HFFc6 (cell line): ENCODE measurements around the gene EFCAB6. TPM values are rescaled to one million over a fixed set of nuclear protein-coding genes. Genes with fewer than 3 reads are reported as not detected.

Experiments used
- DNase-seq: peaks from one replicate; pipeline ENCODE4 v3.0.0-alpha.2; 2018
- H3K27ac Mint-ChIP-seq: 2 replicates; pipeline ENCODE4 v1.8.0; 2020; ENCODE audit warnings: mild to moderate bottlenecking, mixed read lengths
- H3K27me3 Mint-ChIP-seq: 2 replicates; pipeline ENCODE4 v1.8.0; 2021; ENCODE audit warnings: mild to moderate bottlenecking, moderate library complexity, mixed read lengths; ENCODE audit not compliant: insufficient read depth
- H3K36me3 Mint-ChIP-seq: 2 replicates; pipeline ENCODE4 v1.8.0; 2021; ENCODE audit warnings: low read depth, mixed read lengths
- H3K4me1 Mint-ChIP-seq: 2 replicates; pipeline ENCODE4 v1.8.0; 2020; ENCODE audit warnings: low read depth, mixed read lengths
- H3K4me3 Mint-ChIP-seq: 2 replicates; pipeline ENCODE4 v1.8.0; 2020; ENCODE audit warnings: mild to moderate bottlenecking, moderate library complexity, mixed read lengths
- H3K9me3 Mint-ChIP-seq: 2 replicates; pipeline ENCODE4 v1.8.0; 2020; ENCODE audit warnings: mild to moderate bottlenecking, mixed read lengths
- CTCF ChIP-seq: fragments of 200-600 bp; sonication (generic); IDR thresholded peaks from 2 replicates; pipeline ENCODE4 v1.5.0; 2021; ENCODE audit warnings: antibody characterized with exemption, mild to moderate bottlenecking
- total RNA-seq, 6 experiments: library from RNA; stranded (reverse); fragmentation: NEBNext Ultra II Directional; extraction: Animal tissue kit (Norgen Biotek cat#: 25700); gene quantifications; 2 replicates in 1 of 6; 3 replicates in 5 of 6; pipeline ENCODE4 v1.2.3, GENCODE V29; 2021

The EFCAB6 gene
- total RNA-seq, 6 experiments from 2014 or later = 0.33 to 0.95 (median 0.64) TPM

DNA sequence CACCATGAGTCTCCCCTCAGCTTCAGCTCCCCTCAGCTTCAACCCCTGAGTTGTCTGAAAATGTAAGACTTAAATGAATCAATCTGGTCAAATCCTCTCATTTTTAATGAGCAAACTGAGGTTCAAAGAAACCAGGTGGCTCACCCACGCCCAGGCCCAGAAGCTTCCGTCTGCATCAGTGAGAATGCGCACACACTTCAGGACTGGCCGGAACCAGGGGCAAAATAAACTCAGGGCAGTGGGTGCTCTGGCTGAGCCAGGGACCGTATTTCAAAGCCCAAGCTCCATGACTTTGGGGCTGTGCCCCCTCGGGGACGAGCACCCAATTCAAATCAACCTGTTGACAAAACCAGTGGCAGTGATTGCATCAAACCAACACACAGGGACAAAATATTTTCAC lies 47.1 kb upstream of the EFCAB6 start:
- Mint-ChIP-seq H3K27ac (no peak overlapping the region), H3K9me3 (peaks cover 10% of the 10 kb centered on the region), H3K4me1 (no peaks in the 10 kb centered on the region), H3K4me3 (no peak overlapping the region), H3K36me3 (no peaks in the 10 kb centered on the region; the same call in 1 of the 2 replicates), H3K27me3 (peaks cover 40% of the 10 kb centered on the region)
- TF ChIP-seq CTCF = no peak
- DNase-seq = no peak

- Mint-ChIP-seq H3K27me3 (peaks cover 41% of the 10 kb centered on the region), H3K9me3 (peaks cover 10% of the 10 kb centered on the region), H3K4me3 (no peak overlapping the region), H3K4me1 (no peaks in the 10 kb centered on the region), H3K27ac (no peak overlapping the region), H3K36me3 (no peaks in the 10 kb centered on the region; the same call in 1 of the 2 replicates)
- DNase-seq = no peak
- TF ChIP-seq CTCF = no peak
These were observed 46.2 kb upstream of the EFCAB6 start for GRCh38 chr22:43858156-43858895.

GRCh38 chr22:43857367-43857766 lies 45.3 kb upstream of the EFCAB6 start:
- Mint-ChIP-seq H3K4me3 (no peak overlapping the region), H3K9me3 (peaks cover 10% of the 10 kb centered on the region), H3K4me1 (no peaks in the 10 kb centered on the region), H3K27me3 (peaks cover 35% of the 10 kb centered on the region), H3K27ac (no peak overlapping the region), H3K36me3 (no peaks in the 10 kb centered on the region; the same call in 1 of the 2 replicates)
- no peak for DNase-seq
- no peak for TF ChIP-seq CTCF

DNA sequence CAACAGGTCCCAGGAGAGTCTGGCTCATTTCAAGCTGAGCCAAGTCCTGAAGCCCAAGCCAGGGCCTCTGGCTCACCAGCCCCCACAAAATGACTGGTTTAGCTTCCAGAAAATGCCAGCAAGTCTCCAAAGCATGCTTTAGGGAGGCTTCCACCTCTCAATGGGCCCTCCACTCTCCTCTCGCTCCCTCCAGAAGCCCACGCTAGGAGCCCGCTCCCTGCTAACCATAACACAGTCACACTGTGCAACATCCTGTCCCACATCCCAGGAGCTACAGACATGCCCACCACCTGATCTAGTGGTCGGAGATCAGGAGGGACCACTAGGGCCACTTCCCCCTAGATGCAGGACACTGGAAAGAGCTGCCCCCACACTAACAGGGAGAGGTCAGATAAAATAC lies 43.3 kb upstream of the EFCAB6 start:
- peaks cover 10% of the 10 kb centered on the region for H3K9me3 Mint-ChIP-seq
- TF ChIP-seq CTCF = no peak
- no peaks in the 10 kb centered on the region; the same call in 1 of the 2 replicates for H3K36me3 Mint-ChIP-seq
- no peaks in the 10 kb centered on the region for H3K4me1 Mint-ChIP-seq
- H3K27ac Mint-ChIP-seq = no peak overlapping the region
- no peak overlapping the region for H3K4me3 Mint-ChIP-seq
- H3K27me3 Mint-ChIP-seq = peaks cover 44% of the 10 kb centered on the region
- DNase-seq = no peak

DNA sequence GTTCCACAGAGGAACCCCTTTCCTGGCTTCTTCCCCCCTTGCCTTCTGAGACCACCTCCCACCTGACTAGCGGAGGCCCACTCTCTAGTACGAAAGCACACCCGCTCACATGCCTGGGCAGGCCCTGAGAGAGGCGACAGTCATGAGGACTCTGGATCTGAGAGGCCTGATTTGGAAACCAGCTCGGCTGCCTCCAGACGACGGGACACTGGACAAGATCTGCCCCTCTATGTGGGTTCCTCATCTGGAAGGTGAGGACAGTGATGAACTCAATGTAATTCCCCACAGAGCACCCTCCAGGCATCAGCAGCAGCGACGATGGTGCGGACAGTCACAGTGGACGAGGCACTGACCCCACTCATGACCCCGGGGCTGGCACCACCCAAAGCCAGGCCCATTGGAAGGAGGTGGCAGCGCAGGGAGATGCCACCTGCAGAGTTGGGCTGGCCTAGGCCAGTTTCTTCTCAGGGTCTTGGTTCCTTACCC lies 42.7 kb upstream of the EFCAB6 start:
- no peak overlapping the region for H3K27ac Mint-ChIP-seq
- peaks cover 10% of the 10 kb centered on the region for H3K9me3 Mint-ChIP-seq
- no peak for TF ChIP-seq CTCF
- H3K4me1 Mint-ChIP-seq = no peaks in the 10 kb centered on the region
- DNase-seq = no peak
- no peak overlapping the region for H3K4me3 Mint-ChIP-seq
- peaks cover 45% of the 10 kb centered on the region for H3K27me3 Mint-ChIP-seq
- no peaks in the 10 kb centered on the region; the same call in 1 of the 2 replicates for H3K36me3 Mint-ChIP-seq
